HepG2 (cell line): ENCODE data around the gene SAMD14. TPM values are rescaled to one million over a fixed set of nuclear protein-coding genes. Genes with fewer than 3 reads are reported as not detected.

Experiments used
- FOSL1 ChIP-seq: sonication (generic); formaldehyde crosslinking; IDR thresholded peaks from 2 replicates; pipeline ENCODE4 v1.9.0; 2021; ENCODE audit warnings: missing genetic modification reagents, borderline replicate concordance
- KDM5B ChIP-seq: sonication (generic); formaldehyde crosslinking; IDR thresholded peaks from 2 replicates; pipeline ENCODE4 v1.4.0; 2020; ENCODE audit warnings: missing genetic modification reagents, mild to moderate bottlenecking, borderline replicate concordance
- NFAT5 ChIP-seq: sonication (generic); formaldehyde crosslinking; IDR thresholded peaks from 2 replicates; pipeline ENCODE4 v1.4.0; 2020; ENCODE audit warnings: missing genetic modification reagents
- SETDB1 ChIP-seq: sonication (generic); formaldehyde crosslinking; IDR thresholded peaks from 2 replicates; pipeline ENCODE4 v1.5.1; 2020; ENCODE audit warnings: missing genetic modification reagents, mild to moderate bottlenecking, borderline replicate concordance
- SNAPC5 ChIP-seq: sonication (generic); formaldehyde crosslinking; IDR thresholded peaks from 2 replicates; pipeline ENCODE4 v1.8.1; 2023; ENCODE audit warnings: mild to moderate bottlenecking, missing genetic modification reagents, borderline replicate concordance
- ZNF724P ChIP-seq: sonication (generic); formaldehyde crosslinking; IDR thresholded peaks from 2 replicates; pipeline ENCODE4 v1.8.0; 2022; ENCODE audit warnings: missing genetic modification reagents, borderline replicate concordance
- polyA plus RNA-seq, 8 experiments: library from polyadenylated mRNA; depleted of rRNA in 3 of 8; stranded (reverse) in 7 of 8; unstranded in 1 of 8; fragments of >200 nt; fragmentation: Illumina TruSeq in 4 of 8; extraction: Trizol in 4 of 8; gene quantifications; 2 replicates each; pipeline versions ENCODE4 v1.2.1 to v1.2.3, GENCODE V29; 2011 to 2016; ENCODE audit warnings: low read depth in 4 of 8, missing spikeins in 1 of 8, mixed read lengths in 1 of 8; ENCODE audit not compliant: insufficient read depth in 1 of 8
- total RNA-seq, 5 experiments: library from RNA; depleted of rRNA; stranded (reverse); fragments of >200 nt; fragmentation: Illumina TruSeq; extraction: Trizol; gene quantifications; 2 replicates each; pipeline ENCODE4 v1.2.3, GENCODE V29; 2016; ENCODE audit warnings: low read depth in 1 of 5

The SAMD14 gene
- total and polyA plus RNA-seq, 2 of the 13 experiments (the other 11 are each of a cell fraction or from before 2014, with no cell fraction given), result 0.07 to 0.22 TPM

GRCh38 chr17:50133028-50133768 lies 3.2 kb upstream of the SAMD14 start (continued):
- TF ChIP-seq KDM5B, result no peak
- no peak for TF ChIP-seq ZNF724P (CRISPR knock-in tag)
- TF ChIP-seq FOSL1 (CRISPR knock-in tag), result peak; percentile 75
- TF ChIP-seq SNAPC5 (CRISPR knock-in tag), result no peak
- no peak; the same call in 1 of the 2 replicates for TF ChIP-seq NFAT5
- TF ChIP-seq SETDB1 (CRISPR knock-in tag), result no peak
- TF ChIP-seq, all 625 proteins: peak for 114
